Measurements from ENCODE around the gene EFCAB11. TPM values are rescaled to one million over a fixed set of nuclear protein-coding genes. Genes with fewer than 3 reads are reported as not detected.

Gene EFCAB11
- total RNA-seq, 2 experiments from 2014 or later = 0.36 to 0.47 TPM

DNA sequence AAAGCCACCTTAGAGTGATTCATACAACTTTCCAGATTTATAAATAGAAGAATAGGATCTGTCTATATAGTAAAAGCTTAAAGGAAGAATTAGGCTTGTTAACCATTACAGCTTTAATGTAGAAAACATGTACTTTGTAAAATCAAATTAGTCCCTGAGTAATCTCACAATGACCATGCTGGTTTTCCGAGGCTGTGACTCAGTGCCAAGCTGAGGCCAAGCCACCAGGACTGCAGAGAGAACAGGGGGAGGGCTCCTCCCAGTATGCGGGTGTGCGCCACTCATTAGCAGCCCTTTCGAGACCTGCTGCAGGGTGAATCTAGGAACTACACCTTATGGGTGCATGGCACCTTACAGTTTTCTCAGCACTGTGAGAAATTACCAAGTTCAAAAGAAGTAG is 167.0 kb downstream of the EFCAB11 start:
- DNase-seq (no peak), ATAC-seq (ENCODE audit: poor library complexity) (no peak)
- Histone ChIP-seq H3K27ac (ENCODE audit: low read depth in 1 of 2, low read length in 2 of 2) (no peak overlapping the region), H3K36me3 (ENCODE audit: insufficient read depth, low read length) (no peaks in the 10 kb centered on the region), H3K4me3 (ENCODE audit: low read length) (no peak overlapping the region), H3K4me1 (ENCODE audit: insufficient read depth, low read length) (no peaks in the 10 kb centered on the region), H3K27me3 (ENCODE audit: control insufficient read depth in 1 of 2, insufficient read depth in 2 of 2, low read length in 2 of 2) (no peaks in the 10 kb centered on the region), H3K9me3 (ENCODE audit: control insufficient read depth in 1 of 2, insufficient read depth in 1 of 2, low read length in 2 of 2) (peaks cover 0 to 4% of the 10 kb centered on the region in 2 experiments)
- Mint-ChIP-seq H3K4me3 (no peak overlapping the region), H3K4me1 (ENCODE audit: low read depth) (no peaks in the 10 kb centered on the region), H3K9me3 (no peaks in the 10 kb centered on the region), H3K27me3 (no peaks in the 10 kb centered on the region), H3K36me3 (ENCODE audit: low read depth) (no peaks in the 10 kb centered on the region), H3K27ac (no peak overlapping the region)
- ChIA-PET POLR2A (no interaction called here), CTCF (interaction anchor here (1.5 kb wide), 1 partner anchor 16 kb away, joined by 3 read pairs; no protein-coding TSS in a partner anchor)
- intact Hi-C loops (cut with DNase I, micrococcal nuclease) = no loop called here
- TF ChIP-seq, protein P1, sequence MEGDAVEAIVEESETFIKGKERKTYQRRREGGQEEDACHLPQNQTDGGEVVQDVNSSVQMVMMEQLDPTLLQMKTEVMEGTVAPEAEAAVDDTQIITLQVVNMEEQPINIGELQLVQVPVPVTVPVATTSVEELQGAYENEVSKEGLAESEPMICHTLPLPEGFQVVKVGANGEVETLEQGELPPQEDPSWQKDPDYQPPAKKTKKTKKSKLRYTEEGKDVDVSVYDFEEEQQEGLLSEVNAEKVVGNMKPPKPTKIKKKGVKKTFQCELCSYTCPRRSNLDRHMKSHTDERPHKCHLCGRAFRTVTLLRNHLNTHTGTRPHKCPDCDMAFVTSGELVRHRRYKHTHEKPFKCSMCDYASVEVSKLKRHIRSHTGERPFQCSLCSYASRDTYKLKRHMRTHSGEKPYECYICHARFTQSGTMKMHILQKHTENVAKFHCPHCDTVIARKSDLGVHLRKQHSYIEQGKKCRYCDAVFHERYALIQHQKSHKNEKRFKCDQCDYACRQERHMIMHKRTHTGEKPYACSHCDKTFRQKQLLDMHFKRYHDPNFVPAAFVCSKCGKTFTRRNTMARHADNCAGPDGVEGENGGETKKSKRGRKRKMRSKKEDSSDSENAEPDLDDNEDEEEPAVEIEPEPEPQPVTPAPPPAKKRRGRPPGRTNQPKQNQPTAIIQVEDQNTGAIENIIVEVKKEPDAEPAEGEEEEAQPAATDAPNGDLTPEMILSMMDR (IDR thresholded peaks at IDR 0.05) = no peak

DNA sequence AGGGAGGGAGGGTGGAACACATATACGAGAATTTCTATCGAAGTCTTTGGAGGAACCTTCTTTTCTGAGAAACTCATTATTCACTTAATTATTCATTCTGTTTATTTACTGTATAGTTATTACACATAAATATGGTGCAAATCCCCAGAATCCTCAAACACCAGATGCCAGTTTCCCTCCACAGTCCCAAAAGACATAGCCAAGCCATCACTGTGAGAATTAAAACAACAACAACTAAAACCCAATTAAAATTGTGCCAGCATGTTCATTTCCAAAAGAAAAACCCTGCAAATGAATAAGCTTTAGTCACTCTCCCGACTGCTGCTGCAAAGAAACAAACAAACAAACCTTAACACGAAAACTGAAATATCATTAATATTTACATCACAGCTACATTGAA is 173.5 kb downstream of the EFCAB11 start:
- TF ChIP-seq, protein P1 (IDR thresholded peaks at IDR 0.05) = no peak
- Mint-ChIP-seq H3K4me3 (no peak overlapping the region), H3K4me1 (ENCODE audit: low read depth) (no peaks in the 10 kb centered on the region), H3K27ac (no peak overlapping the region), H3K27me3 (no peaks in the 10 kb centered on the region), H3K9me3 (no peaks in the 10 kb centered on the region), H3K36me3 (ENCODE audit: low read depth) (no peaks in the 10 kb centered on the region)
- Histone ChIP-seq H3K9me3 (ENCODE audit: control insufficient read depth in 1 of 2, insufficient read depth in 1 of 2, low read length in 2 of 2) (no peaks in the 10 kb centered on the region), H3K27me3 (ENCODE audit: control insufficient read depth in 1 of 2, insufficient read depth in 2 of 2, low read length in 2 of 2) (no peaks in the 10 kb centered on the region), H3K36me3 (ENCODE audit: insufficient read depth, low read length) (no peaks in the 10 kb centered on the region), H3K4me3 (ENCODE audit: low read length) (no peak overlapping the region), H3K4me1 (ENCODE audit: insufficient read depth, low read length) (no peaks in the 10 kb centered on the region), H3K27ac (ENCODE audit: low read depth in 1 of 2, low read length in 2 of 2) (no peak overlapping the region)
- ChIA-PET CTCF (no interaction called here), POLR2A (no interaction called here)
- intact Hi-C loops (cut with DNase I, micrococcal nuclease) = no loop called here
- ATAC-seq (ENCODE audit: poor library complexity) = no peak
- no peak for DNase-seq

DNA sequence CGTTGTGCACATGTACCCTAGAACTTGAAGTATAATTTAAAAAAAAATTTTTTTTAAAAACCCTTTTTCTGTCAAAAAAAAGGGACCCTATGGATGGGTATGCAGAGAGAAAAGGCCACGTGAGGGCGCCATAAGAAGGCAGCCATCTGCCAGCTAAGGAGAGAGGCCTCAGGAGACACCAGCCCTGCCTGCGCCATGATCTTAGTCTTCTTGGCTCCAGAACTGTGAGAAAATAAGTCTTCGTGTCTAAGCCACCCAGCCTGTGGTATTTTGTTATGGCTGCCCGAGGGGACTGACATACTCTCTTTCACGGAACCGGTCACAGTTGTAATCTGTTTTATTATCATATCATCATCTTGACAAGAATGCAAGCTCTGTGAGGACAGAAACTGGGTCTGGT is 174.8 kb downstream of the EFCAB11 start:
- Histone ChIP-seq H3K4me3 (ENCODE audit: low read length) (no peak overlapping the region), H3K27me3 (ENCODE audit: control insufficient read depth in 1 of 2, insufficient read depth in 2 of 2, low read length in 2 of 2) (no peaks in the 10 kb centered on the region), H3K36me3 (ENCODE audit: insufficient read depth, low read length) (no peaks in the 10 kb centered on the region), H3K4me1 (ENCODE audit: insufficient read depth, low read length) (no peaks in the 10 kb centered on the region), H3K27ac (ENCODE audit: low read depth in 1 of 2, low read length in 2 of 2) (no peak overlapping the region), H3K9me3 (ENCODE audit: control insufficient read depth in 1 of 2, insufficient read depth in 1 of 2, low read length in 2 of 2) (no peaks in the 10 kb centered on the region)
- ChIA-PET CTCF (no interaction called here), POLR2A (no interaction called here)
- H3K36me3 Mint-ChIP-seq (ENCODE audit: low read depth) = no peaks in the 10 kb centered on the region
- H3K4me1 Mint-ChIP-seq (ENCODE audit: low read depth) = no peaks in the 10 kb centered on the region
- DNase-seq (no peak), ATAC-seq (ENCODE audit: poor library complexity) (no peak)
- H3K4me3 Mint-ChIP-seq = no peak overlapping the region
- intact Hi-C loops (cut with DNase I, micrococcal nuclease) = loop anchor here in 1 of 2 experiments (10.0 kb wide), 1 partner anchor 445 kb away; no protein-coding TSS in a partner anchor
- H3K27me3 Mint-ChIP-seq = no peaks in the 10 kb centered on the region
- H3K27ac Mint-ChIP-seq = no peak overlapping the region
- TF ChIP-seq, protein P1 (IDR thresholded peaks at IDR 0.05) = no peak
- no peaks in the 10 kb centered on the region for H3K9me3 Mint-ChIP-seq
